GM23338 (cell line): ENCODE data around the gene ADGRG6. TPM values are rescaled to one million over a fixed set of nuclear protein-coding genes. Genes with fewer than 3 reads are reported as not detected.

ENCODE experiments used
- ATAC-seq: fragments of 200-7000 bp; cut with Tn5 transposase; 3 replicates; pipeline ENCODE4 v1.9.1; 2020
- DNase-seq: peaks from one replicate; pipeline ENCODE4 v3.0.0-alpha.2; 2015; ENCODE audit warnings: low spot score
- H2AFZ ChIP-seq: fragments of 200-600 bp; sonication (generic); 2 replicates; pipeline ENCODE4 v1.8.0; 2016; ENCODE audit warnings: antibody characterized with exemption, mild to moderate bottlenecking, moderate library complexity
- H3F3A ChIP-seq: fragments of 200-600 bp; sonication (generic); replicated peaks from 2 replicates; pipeline ENCODE4 v1.8.0; 2017; ENCODE audit warnings: antibody characterized with exemption, mixed run types, low read depth
- H3K27ac ChIP-seq: fragments of 200-600 bp; sonication (generic); 2 replicates; pipeline ENCODE4 v1.6.1; 2016; ENCODE audit warnings: low read depth
- H3K27me3 ChIP-seq: fragments of 200-600 bp; sonication (generic); 2 replicates; pipeline ENCODE4 v1.8.0; 2016; ENCODE audit warnings: mild to moderate bottlenecking, mixed run types, moderate library complexity; ENCODE audit not compliant: insufficient read depth
- H3K36me3 ChIP-seq: fragments of 200-600 bp; sonication (generic); 2 replicates; pipeline ENCODE4 v1.8.0; 2016; ENCODE audit warnings: mild to moderate bottlenecking; ENCODE audit not compliant: insufficient read depth
- H3K4me1 ChIP-seq: fragments of 200-600 bp; sonication (generic); 2 replicates; pipeline ENCODE4 v1.8.0; 2016; ENCODE audit warnings: mild to moderate bottlenecking, moderate library complexity; ENCODE audit not compliant: insufficient read depth
- H3K4me2 ChIP-seq: fragments of 200-600 bp; sonication (generic); 2 replicates; pipeline ENCODE4 v1.7.1; 2017; ENCODE audit warnings: mixed run types
- H3K4me3 ChIP-seq: fragments of 200-600 bp; sonication (generic); 2 replicates; pipeline ENCODE4 v1.6.1; 2016; ENCODE audit warnings: mixed run types
- H3K79me2 ChIP-seq: fragments of 200-600 bp; sonication (generic); replicated peaks from 2 replicates; pipeline ENCODE4 v1.8.0; 2017; ENCODE audit warnings: mild to moderate bottlenecking; ENCODE audit not compliant: insufficient read depth
- H3K9me2 ChIP-seq: fragments of 200-600 bp; sonication (generic); 2 replicates; pipeline ENCODE4 v1.8.0; 2017; ENCODE audit not compliant: insufficient read depth
- H4K20me1 ChIP-seq: fragments of 200-600 bp; sonication (generic); replicated peaks from 2 replicates; pipeline ENCODE4 v1.8.0; 2017; ENCODE audit warnings: mild to moderate bottlenecking; ENCODE audit not compliant: insufficient read depth
- H3K27ac Mint-ChIP-seq: 2 replicates; pipeline ENCODE4 v1.8.0; 2020; ENCODE audit warnings: inconsistent platforms, mild to moderate bottlenecking, moderate library complexity, mixed read lengths
- H3K27me3 Mint-ChIP-seq: 3 replicates; pipeline ENCODE4 v1.8.0; 2022; ENCODE audit warnings: low read depth, mild to moderate bottlenecking, moderate library complexity, mixed read lengths, inconsistent platforms; ENCODE audit not compliant: insufficient read depth, poor library complexity
- H3K36me3 Mint-ChIP-seq: 3 replicates; pipeline ENCODE4 v1.8.0; 2021; ENCODE audit warnings: low read depth, mild to moderate bottlenecking, inconsistent platforms, moderate library complexity, mixed read lengths
- H3K4me1 Mint-ChIP-seq: 3 replicates; pipeline ENCODE4 v1.8.0; 2020; ENCODE audit warnings: mild to moderate bottlenecking, inconsistent platforms, mixed read lengths
- H3K4me3 Mint-ChIP-seq: 3 replicates; pipeline ENCODE4 v1.8.0; 2021; ENCODE audit warnings: moderate library complexity, mild to moderate bottlenecking, inconsistent platforms, mixed read lengths
- H3K9me3 Mint-ChIP-seq: 3 replicates; pipeline ENCODE4 v1.8.0; 2020; ENCODE audit warnings: moderate library complexity, mild to moderate bottlenecking, inconsistent platforms, mixed read lengths
- CREB1 ChIP-seq: fragments of 250-450 bp; sonication (Bioruptor Pico); IDR thresholded peaks from 2 replicates; pipeline ENCODE4 v1.5.0; 2020; ENCODE audit warnings: low read depth, mild to moderate bottlenecking, moderate library complexity
- CTCF ChIP-seq, 2 experiments: fragments of 200-600 bp in 1 of 2; sonication (generic) in 1 of 2; conservative IDR thresholded peaks; 2 replicates each; pipeline versions ENCODE4 v1.5.1 to v1.6.1; 2016 to 2017; ENCODE audit warnings: antibody characterized with exemption in 2 of 2, low read depth in 2 of 2, mild to moderate bottlenecking in 2 of 2, moderate library complexity in 1 of 2
- EZH2 ChIP-seq: fragments of 200-600 bp; sonication (generic); IDR thresholded peaks from one replicate; pipeline ENCODE4 v1.8.0; 2017; ENCODE audit warnings: antibody characterized with exemption, mild to moderate bottlenecking, low read depth; ENCODE audit not compliant: unreplicated experiment
- EZH2phosphoT487 ChIP-seq: fragments of 200-600 bp; sonication (generic); IDR thresholded peaks from one replicate; pipeline ENCODE4 v1.8.1; 2018; ENCODE audit warnings: antibody characterized with exemption; ENCODE audit not compliant: unreplicated experiment
- NANOG ChIP-seq: IDR thresholded peaks from 2 replicates; pipeline ENCODE4 v1.6.1; 2016; ENCODE audit warnings: antibody characterized with exemption, borderline replicate concordance
- STAT1 ChIP-seq: IDR thresholded peaks from one replicate; pipeline ENCODE4 v1.6.1; 2016; ENCODE audit warnings: antibody characterized with exemption; ENCODE audit not compliant: unreplicated experiment
- polyA plus RNA-seq: library from polyadenylated mRNA; unstranded; fragments of >200 nt; fragmentation: Nextera tagmentation; extraction: Ambion mirVana; gene quantifications from 2 replicates; pipeline ENCODE4 v1.2.1, GENCODE V29; 2016
- total RNA-seq: library from RNA; depleted of rRNA; stranded (reverse); fragments of >200 nt; shearing (Covaris generic); gene quantifications from 2 replicates; pipeline ENCODE4 v1.2.3, GENCODE V29; 2014
- TF ChIP-seq, protein P1 (sequence below): IDR thresholded peaks from one replicate; pipeline ENCODE4 v1.6.1; 2018; ENCODE audit warnings: antibody characterized with exemption; ENCODE audit not compliant: unreplicated experiment
- TF ChIP-seq, protein P2 (sequence below): IDR thresholded peaks from 2 replicates; pipeline ENCODE4 v1.6.1; 2016; ENCODE audit warnings: antibody characterized with exemption
- TF ChIP-seq, protein P3 (sequence below): fragments of 250-450 bp; sonication (Bioruptor Pico); IDR thresholded peaks from 2 replicates; pipeline ENCODE4 v1.5.0; 2020; ENCODE audit warnings: mild to moderate bottlenecking, moderate library complexity

ADGRG6 gene
- total and polyA plus RNA-seq, 2 experiments from 2014 or later, result 1.3 to 7.7 TPM

DNA sequence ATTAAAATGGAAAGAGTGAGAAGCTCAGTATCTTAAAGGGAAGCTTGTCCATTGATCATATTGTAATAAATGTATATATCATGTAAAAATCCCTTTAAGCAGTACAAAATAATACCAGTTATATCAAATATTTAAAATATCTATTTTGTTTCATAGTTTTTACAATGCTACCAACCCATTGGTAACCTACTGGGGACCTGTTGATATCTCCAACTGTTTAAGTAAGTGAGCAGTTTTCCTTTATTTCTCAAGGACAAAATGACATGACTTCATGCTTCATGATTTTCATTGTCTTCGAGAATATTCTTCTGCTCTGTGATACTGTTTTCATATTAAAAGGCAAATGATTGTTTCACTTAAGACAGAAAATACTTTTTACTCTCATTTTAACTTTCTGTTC, 100.0 kb downstream of the ADGRG6 start:
- ATAC-seq, result no peak
- no peaks in the 10 kb centered on the region for H3K36me3 ChIP-seq
- no peak overlapping the region for H3K27ac ChIP-seq
- no peak overlapping the region for H3K4me2 ChIP-seq
- H3K36me3 Mint-ChIP-seq, result no peaks in the 10 kb centered on the region
- H3K9me3 Mint-ChIP-seq, result no peaks in the 10 kb centered on the region
- peaks cover 15% of the 10 kb centered on the region for H3K4me1 Mint-ChIP-seq
- no peaks in the 10 kb centered on the region for H3F3A ChIP-seq
- no peak overlapping the region for H2AFZ ChIP-seq
- H3K27me3 Mint-ChIP-seq, result peaks cover 3% of the 10 kb centered on the region
- DNase-seq, result no peak
- no peak overlapping the region for H3K4me3 Mint-ChIP-seq
- H3K4me3 ChIP-seq, result no peak overlapping the region
- H3K27ac Mint-ChIP-seq, result no peak overlapping the region
- TF ChIP-seq CREB1 (CRISPR knock-in tag) (no peak), CTCF (conservative IDR thresholded peaks at IDR 0.05; ENCODE audit: low read depth in 2 of 2) (no peak), EZH2phosphoT487 (no peak), EZH2 (no peak), NANOG (no peak), STAT1 (no peak)
- TF ChIP-seq, protein P1, sequence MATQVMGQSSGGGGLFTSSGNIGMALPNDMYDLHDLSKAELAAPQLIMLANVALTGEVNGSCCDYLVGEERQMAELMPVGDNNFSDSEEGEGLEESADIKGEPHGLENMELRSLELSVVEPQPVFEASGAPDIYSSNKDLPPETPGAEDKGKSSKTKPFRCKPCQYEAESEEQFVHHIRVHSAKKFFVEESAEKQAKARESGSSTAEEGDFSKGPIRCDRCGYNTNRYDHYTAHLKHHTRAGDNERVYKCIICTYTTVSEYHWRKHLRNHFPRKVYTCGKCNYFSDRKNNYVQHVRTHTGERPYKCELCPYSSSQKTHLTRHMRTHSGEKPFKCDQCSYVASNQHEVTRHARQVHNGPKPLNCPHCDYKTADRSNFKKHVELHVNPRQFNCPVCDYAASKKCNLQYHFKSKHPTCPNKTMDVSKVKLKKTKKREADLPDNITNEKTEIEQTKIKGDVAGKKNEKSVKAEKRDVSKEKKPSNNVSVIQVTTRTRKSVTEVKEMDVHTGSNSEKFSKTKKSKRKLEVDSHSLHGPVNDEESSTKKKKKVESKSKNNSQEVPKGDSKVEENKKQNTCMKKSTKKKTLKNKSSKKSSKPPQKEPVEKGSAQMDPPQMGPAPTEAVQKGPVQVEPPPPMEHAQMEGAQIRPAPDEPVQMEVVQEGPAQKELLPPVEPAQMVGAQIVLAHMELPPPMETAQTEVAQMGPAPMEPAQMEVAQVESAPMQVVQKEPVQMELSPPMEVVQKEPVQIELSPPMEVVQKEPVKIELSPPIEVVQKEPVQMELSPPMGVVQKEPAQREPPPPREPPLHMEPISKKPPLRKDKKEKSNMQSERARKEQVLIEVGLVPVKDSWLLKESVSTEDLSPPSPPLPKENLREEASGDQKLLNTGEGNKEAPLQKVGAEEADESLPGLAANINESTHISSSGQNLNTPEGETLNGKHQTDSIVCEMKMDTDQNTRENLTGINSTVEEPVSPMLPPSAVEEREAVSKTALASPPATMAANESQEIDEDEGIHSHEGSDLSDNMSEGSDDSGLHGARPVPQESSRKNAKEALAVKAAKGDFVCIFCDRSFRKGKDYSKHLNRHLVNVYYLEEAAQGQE, result no peak
- TF ChIP-seq, protein P2, sequence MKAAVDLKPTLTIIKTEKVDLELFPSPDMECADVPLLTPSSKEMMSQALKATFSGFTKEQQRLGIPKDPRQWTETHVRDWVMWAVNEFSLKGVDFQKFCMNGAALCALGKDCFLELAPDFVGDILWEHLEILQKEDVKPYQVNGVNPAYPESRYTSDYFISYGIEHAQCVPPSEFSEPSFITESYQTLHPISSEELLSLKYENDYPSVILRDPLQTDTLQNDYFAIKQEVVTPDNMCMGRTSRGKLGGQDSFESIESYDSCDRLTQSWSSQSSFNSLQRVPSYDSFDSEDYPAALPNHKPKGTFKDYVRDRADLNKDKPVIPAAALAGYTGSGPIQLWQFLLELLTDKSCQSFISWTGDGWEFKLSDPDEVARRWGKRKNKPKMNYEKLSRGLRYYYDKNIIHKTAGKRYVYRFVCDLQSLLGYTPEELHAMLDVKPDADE, result no peak
- TF ChIP-seq, protein P3, sequence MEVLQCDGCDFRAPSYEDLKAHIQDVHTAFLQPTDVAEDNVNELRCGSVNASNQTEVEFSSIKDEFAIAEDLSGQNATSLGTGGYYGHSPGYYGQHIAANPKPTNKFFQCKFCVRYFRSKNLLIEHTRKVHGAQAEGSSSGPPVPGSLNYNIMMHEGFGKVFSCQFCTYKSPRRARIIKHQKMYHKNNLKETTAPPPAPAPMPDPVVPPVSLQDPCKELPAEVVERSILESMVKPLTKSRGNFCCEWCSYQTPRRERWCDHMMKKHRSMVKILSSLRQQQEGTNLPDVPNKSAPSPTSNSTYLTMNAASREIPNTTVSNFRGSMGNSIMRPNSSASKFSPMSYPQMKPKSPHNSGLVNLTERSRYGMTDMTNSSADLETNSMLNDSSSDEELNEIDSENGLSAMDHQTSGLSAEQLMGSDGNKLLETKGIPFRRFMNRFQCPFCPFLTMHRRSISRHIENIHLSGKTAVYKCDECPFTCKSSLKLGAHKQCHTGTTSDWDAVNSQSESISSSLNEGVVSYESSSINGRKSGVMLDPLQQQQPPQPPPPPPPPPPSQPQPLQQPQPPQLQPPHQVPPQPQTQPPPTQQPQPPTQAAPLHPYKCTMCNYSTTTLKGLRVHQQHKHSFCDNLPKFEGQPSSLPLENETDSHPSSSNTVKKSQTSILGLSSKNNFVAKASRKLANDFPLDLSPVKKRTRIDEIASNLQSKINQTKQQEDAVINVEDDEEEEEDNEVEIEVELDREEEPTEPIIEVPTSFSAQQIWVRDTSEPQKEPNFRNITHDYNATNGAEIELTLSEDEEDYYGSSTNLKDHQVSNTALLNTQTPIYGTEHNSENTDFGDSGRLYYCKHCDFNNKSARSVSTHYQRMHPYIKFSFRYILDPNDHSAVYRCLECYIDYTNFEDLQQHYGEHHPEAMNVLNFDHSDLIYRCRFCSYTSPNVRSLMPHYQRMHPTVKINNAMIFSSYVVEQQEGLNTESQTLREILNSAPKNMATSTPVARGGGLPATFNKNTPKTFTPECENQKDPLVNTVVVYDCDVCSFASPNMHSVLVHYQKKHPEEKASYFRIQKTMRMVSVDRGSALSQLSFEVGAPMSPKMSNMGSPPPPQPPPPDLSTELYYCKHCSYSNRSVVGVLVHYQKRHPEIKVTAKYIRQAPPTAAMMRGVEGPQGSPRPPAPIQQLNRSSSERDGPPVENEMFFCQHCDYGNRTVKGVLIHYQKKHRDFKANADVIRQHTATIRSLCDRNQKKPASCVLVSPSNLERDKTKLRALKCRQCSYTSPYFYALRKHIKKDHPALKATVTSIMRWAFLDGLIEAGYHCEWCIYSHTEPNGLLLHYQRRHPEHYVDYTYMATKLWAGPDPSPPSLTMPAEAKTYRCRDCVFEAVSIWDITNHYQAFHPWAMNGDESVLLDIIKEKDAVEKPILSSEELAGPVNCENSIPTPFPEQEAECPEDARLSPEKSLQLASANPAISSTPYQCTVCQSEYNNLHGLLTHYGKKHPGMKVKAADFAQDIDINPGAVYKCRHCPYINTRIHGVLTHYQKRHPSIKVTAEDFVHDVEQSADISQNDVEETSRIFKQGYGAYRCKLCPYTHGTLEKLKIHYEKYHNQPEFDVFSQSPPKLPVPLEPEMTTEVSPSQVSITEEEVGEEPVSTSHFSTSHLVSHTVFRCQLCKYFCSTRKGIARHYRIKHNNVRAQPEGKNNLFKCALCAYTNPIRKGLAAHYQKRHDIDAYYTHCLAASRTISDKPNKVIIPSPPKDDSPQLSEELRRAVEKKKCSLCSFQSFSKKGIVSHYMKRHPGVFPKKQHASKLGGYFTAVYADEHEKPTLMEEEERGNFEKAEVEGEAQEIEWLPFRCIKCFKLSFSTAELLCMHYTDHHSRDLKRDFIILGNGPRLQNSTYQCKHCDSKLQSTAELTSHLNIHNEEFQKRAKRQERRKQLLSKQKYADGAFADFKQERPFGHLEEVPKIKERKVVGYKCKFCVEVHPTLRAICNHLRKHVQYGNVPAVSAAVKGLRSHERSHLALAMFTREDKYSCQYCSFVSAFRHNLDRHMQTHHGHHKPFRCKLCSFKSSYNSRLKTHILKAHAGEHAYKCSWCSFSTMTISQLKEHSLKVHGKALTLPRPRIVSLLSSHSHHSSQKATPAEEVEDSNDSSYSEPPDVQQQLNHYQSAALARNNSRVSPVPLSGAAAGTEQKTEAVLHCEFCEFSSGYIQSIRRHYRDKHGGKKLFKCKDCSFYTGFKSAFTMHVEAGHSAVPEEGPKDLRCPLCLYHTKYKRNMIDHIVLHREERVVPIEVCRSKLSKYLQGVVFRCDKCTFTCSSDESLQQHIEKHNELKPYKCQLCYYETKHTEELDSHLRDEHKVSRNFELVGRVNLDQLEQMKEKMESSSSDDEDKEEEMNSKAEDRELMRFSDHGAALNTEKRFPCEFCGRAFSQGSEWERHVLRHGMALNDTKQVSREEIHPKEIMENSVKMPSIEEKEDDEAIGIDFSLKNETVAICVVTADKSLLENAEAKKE (CRISPR knock-in tag), result no peak
- H3K27me3 ChIP-seq, result no peaks in the 10 kb centered on the region
- no peaks in the 10 kb centered on the region for H3K9me2 ChIP-seq
- H3K4me1 ChIP-seq, result peaks cover 8% of the 10 kb centered on the region; the same call in 1 of the 2 replicates
- no peaks in the 10 kb centered on the region for H3K79me2 ChIP-seq
- no peaks in the 10 kb centered on the region for H4K20me1 ChIP-seq
